Activated CD4-positive, alpha-beta T cell treated with anti-CD3 and anti-CD28 coated beads for 24 hours (primary cell): Measurements from ENCODE around the gene KCNH1.

ENCODE experiments used
- DNase-seq, 2 donors: peaks; one replicate each; pipeline ENCODE4 v3.0.0-alpha.2; 2020; ENCODE audit warnings: low read depth in 2 of 2

Gene KCNH1

DNA sequence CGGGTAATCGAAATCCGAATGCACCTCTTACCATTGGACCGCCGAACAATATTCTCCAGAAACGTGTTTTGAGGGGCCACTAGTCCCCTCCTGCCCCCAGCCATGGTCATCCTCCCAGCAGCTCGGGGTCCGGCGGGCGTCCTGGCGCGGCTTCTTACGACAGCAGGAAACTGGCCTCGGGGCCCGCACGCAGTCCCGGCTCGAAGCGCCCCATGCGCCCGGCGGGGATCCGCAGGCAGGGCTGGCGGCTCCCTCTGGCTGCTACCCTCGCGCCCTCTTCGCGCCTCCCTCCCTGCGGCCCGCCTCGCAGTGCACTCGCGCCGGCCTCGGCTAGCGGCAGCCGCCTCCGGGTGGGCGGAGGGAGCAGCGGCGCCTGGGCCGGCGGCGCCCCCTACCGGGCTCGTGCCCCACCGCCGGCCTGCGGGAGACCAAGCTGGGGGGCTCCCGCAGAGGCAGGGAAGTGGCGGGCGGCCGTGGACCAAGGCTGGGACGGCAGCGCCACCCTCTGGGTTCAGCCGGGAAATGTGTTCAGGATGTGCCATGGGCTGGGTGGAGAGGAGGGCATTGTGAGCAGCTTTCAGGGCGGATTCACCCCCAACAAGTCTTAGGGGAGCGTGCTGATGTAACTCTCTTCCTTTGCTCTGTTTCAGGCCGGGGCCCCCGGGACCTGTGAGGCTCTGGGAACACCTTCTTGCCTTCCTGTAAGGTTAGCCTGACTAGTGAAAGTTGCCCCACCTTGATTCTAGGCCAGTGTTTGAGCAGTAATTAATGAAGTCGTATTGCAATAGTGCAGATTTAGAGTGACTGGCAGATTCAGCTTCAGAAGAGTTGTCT lies at the start of gene KCNH1:
Gene KCNH1 (minus strand): TSS at position 313 of the 834 bp plus-strand sequence. CDS start 203 bp downstream, at position 110.
- DNase-seq = peak; percentile 56 to 77

- DNase-seq = no peak
Measured at GRCh38 chr1:211182746-211183145, 48.8 kb upstream of the KCNH1 start.

- no peak for DNase-seq
Measured at GRCh38 chr1:211174375-211174774, 40.4 kb upstream of the KCNH1 start.

DNA sequence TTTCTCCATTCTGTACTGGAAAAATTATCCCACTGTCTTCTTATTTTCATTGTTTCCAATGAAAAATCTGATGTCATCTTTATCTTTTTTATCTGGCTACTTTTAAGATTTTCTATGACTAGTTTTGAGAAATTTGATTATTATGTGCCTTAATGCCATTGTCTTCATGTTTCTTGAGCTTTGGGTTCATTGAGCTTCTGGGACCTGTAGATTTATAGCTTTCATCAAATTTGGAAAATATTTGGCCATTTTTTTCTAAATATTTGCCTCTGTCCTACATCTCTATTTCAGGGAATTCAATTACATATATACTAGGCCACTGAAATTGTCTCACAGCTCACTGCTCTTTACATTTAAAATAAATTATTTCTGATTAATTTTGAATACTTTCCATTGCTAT lies 38.7 kb upstream of the KCNH1 start:
- no peak for DNase-seq

DNA sequence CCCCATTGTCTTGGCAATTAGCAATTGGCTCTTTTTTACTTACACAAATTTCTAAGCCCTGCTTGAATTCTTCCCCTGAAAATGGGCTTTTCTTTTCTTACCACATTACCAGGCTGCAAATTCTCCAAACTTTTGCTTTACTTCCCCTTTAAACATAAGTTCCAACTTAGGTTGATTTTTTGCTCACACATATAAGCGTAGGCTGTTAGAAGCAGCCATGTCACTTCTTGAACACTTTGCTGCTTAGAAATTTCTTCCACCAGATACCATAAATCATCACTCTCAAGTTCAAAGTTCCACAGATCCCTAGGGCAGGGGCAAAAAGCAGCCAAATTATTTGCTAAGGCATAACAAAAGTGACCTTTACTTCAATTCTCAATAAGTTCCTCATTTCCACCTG lies 35.4 kb upstream of the KCNH1 start:
- DNase-seq = no peak

DNA sequence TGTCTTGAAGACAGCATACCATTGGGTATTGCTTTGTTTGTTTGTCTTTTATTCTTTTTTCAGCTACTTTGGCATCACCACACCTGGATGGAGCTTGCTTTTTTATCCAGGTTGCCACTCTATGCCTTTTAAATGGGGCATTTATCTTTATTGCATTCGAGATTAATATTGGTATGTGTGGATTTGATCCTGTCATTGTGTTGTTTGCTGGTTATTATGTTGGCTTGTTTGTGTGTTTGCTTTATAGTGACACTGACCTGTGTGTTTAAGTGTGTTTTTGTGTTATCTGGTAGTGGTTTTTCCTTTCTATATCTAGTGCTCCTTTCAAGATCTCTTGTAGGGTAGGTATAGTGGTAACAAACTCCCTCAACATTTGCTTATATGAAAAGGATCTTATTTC lies 24.9 kb upstream of the KCNH1 start:
- no peak for DNase-seq

DNA sequence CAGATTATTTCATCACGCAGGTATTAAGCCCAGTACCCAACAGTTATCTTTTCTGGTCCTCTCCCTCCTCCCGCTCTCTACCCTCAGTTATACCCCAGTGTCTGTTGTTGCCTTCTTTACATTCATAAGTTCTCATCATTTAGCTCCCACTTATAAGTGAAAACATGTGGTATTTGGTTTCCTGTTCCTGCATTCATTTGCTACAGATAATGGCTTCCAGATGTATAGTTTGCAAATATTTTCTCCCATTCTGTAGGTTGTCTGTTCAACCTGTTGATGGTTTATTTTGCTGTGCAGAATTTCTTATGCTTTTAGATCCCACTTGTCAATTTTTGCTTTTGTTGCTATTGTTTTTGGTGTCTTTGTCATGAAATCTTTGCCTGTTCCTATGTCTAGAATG lies 21.1 kb upstream of the KCNH1 start:
- no peak for DNase-seq

DNA sequence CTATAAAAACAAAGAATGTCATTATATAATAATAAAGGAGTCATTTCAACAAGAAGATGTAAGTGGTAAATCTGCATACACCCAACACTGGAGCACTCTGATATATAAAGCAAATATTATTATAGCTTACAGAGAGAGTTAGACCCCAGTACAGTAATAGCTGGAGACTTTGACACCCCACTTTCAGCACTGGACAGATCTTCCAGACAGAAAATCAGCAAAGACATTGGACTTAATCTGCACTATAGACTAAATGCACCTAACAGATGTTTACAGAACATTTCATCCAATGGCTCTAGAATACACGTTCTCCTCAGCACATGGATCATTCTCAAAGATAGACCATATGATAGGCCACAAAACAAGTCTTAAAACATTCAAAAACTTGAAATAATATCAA lies 20.0 kb upstream of the KCNH1 start:
- no peak for DNase-seq

- DNase-seq = no peak
Measured at GRCh38 chr1:211148366-211148765, 14.4 kb upstream of the KCNH1 start.

DNA sequence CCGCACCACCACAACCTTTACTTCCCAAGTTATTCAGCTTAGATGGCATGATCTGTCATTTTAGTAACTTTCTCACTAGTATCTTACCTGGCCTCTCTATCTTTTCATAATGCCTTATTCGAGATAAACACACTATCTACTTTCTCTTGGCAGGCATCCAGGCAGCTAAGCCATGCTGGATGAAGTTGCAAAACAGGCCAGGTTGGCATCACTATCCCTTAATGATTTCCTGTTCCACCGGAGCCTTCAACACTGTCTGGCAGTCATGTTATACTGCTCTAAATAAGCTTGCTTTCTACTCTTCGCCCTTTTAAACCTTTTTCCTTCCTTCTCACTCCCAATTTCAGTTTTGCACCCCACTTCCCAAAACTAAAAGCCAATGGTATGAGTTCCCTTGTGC lies 12.0 kb upstream of the KCNH1 start:
- no peak for DNase-seq

DNA sequence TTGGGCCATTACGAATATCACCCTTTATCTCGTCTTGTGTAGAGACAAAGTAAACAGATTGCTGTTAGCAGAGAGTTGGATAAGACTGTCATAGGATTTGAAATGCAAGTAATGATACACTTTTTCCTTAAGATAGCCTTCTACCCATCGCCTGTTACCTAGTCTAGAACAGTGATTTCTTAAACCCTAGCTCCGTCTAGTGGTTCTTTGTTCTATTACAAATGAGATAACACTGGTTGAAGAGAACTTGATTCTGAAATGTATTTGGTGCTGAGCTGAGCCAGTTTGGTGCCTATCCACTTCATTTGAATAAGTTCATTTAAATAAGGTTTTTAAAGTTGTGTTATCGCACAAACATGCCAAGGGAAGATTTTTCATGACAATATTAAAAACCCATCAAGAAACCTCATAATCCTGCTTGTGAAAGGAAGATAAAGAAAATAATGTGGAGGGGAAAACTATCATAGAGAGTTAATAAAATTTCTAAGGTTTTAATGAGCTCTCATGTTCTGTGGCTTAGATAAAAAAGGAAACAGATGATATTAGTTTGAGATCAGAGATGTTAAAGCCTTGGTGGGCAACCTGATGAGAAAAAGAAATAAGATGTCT lies 1.5 kb upstream of the KCNH1 start:
- DNase-seq = no peak

DNA sequence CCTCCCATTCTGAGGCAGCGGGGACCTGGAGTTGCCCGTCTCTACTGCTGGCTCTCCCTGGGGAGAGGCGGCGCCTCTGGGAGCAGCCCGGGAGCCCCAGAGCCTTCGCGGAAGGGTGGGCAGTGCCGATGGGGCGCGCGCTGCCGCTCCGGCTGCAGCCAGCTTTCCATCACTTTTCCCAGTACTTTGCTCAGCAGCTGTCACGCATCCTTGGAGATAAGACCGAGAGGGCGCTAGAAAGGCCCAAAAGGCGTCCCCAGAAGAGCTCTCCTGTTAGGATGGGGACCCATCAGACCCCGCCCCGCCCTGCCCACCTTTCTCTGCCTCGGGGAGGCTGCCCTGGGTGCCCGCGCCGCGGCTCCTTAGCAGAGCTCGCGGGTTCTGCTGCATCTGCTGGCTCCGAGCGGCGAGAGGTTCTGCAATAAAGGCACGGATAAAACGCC lies 534 bp downstream of the KCNH1 start:
- peak; percentile 3 to 18 for DNase-seq

GRCh38 chr1:211132721-211133392 lies 1.1 kb downstream of the KCNH1 start:
- no peak for DNase-seq

DNA sequence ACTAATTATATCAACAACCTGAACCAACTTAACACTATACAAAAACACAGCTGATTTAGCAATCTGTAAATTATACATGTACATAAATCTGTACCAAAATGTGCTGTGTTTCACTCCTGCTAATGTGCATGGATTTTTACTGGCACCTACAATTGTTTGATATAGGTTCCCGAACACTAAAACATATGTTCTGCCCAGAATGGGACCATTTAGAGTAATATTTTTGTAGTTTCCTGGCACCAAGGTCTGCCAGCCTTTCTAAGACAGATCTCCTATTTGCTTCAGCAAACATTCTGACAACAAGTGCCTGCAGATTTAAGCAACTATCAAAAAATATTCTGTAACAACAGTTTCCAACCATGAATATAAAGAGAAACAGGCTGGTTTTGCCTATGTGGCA lies 4.2 kb downstream of the KCNH1 start:
- no peak for DNase-seq

GRCh38 chr1:211127166-211127565 lies 6.8 kb downstream of the KCNH1 start:
- no peak for DNase-seq

GRCh38 chr1:211126622-211127021 lies 7.3 kb downstream of the KCNH1 start:
- DNase-seq = no peak

- DNase-seq = no peak
Measured at GRCh38 chr1:211118407-211119102, 15.4 kb downstream of the KCNH1 start.

DNA sequence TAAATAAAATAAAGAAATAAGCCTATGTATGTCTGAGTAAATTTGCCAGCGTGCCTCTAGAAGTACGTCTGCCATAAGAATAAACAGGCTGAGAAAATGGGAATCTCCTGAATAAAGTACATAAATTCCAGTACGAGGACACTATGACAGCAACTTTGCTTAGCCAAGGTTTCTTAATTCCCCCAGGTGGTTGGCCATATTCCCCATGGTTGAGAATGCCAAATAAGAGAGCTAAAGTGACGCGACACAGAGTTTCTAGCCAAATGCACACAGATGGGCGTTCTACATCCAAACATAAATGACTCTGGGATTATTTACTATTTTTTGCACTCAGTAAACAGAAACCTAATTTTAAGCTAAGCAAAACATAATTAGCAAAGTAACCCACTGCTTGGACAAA lies 19.5 kb downstream of the KCNH1 start:
- DNase-seq = no peak

GRCh38 chr1:211113566-211113965 lies 20.4 kb downstream of the KCNH1 start:
- DNase-seq = no peak

DNA sequence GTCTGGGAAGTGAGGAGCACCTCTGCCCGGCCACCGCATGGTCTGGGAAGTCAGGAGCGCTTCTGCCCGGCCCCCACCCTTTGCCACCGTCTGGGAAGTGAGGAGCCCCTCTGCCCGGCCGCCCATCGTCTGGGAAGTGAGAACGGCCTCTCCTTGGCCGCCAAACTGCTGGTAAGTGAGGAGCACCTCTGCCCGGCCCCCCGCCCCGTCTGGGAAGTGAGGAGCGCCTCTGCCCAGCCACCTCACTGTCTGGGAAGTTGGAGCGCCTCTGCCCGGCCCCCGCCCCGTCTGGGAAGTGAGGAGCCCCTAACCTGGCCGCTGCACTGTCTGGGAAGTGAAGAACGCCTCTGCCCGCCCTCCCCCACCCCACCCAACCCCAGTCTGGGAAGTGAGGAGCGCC lies 22.6 kb downstream of the KCNH1 start:
- DNase-seq = no peak

GRCh38 chr1:211101481-211101880 lies 32.5 kb downstream of the KCNH1 start:
- no peak for DNase-seq

- no peak for DNase-seq
Measured at GRCh38 chr1:211099393-211099792, 34.6 kb downstream of the KCNH1 start.
